Keratinocyte (primary cell): ENCODE measurements around the gene IL32. TPM values are rescaled to one million over a fixed set of nuclear protein-coding genes. Genes with fewer than 3 reads are reported as not detected.

Source experiments
- DNase-seq: peaks from one replicate; pipeline ENCODE4 v3.0.0-alpha.2; 2011; ENCODE audit warnings: low read depth, missing footprints, low spot score
- FAIRE-seq: peaks from 2 replicates; lab custom pipeline; 2011; peaks lifted over from hg19 to GRCh38; lab: Jason Lieb, UNC
- H2AFZ ChIP-seq: 2 replicates; pipeline ENCODE4 v1.6.0; 2012; ENCODE audit warnings: low read length, control low read depth, inconsistent platforms; ENCODE audit not compliant: control insufficient read depth
- H3K27ac ChIP-seq: 2 replicates; pipeline ENCODE4 v1.5.1; 2011; ENCODE audit warnings: low read length; ENCODE audit not compliant: control insufficient read depth, insufficient read depth
- H3K27me3 ChIP-seq: 3 replicates; pipeline ENCODE4 v1.6.0; 2011; ENCODE audit warnings: low read length; ENCODE audit not compliant: control insufficient read depth, insufficient read depth; ENCODE audit errors: extremely low read depth
- H3K36me3 ChIP-seq, 2 experiments: 2 replicates in 1 of 2; 3 replicates in 1 of 2; pipeline ENCODE4 v1.5.1; 2011; ENCODE audit warnings: low read length in 2 of 2, mild to moderate bottlenecking in 1 of 2; ENCODE audit not compliant: control insufficient read depth in 2 of 2, insufficient read depth in 2 of 2; ENCODE audit errors: extremely low read depth in 1 of 2
- H3K4me1 ChIP-seq: 3 replicates; pipeline ENCODE4 v1.5.1; 2011; ENCODE audit warnings: low read length; ENCODE audit not compliant: control insufficient read depth, insufficient read depth; ENCODE audit errors: extremely low read depth
- H3K4me2 ChIP-seq: 3 replicates; pipeline ENCODE4 v1.6.0; 2011; ENCODE audit warnings: low read depth, low read length; ENCODE audit not compliant: control insufficient read depth, insufficient read depth; ENCODE audit errors: extremely low read depth
- H3K4me3 ChIP-seq, 3 experiments: fragments of 200-600 bp in 1 of 3; sonication (generic) in 1 of 3; 2 replicates in 2 of 3; 3 replicates in 1 of 3; pipeline ENCODE4 v1.5.1; 2011 to 2016; ENCODE audit warnings: low read length in 3 of 3, mild to moderate bottlenecking in 3 of 3, control low read depth in 2 of 3, inconsistent platforms in 1 of 3, low read depth in 1 of 3, mixed read lengths in 1 of 3, mixed run types in 1 of 3, moderate library complexity in 1 of 3; ENCODE audit not compliant: control insufficient read depth in 2 of 3, insufficient read depth in 2 of 3; ENCODE audit errors: extremely low read depth in 1 of 3
- H3K79me2 ChIP-seq: 2 replicates; pipeline ENCODE4 v1.6.0; 2012; ENCODE audit warnings: low read length; ENCODE audit not compliant: control insufficient read depth, insufficient read depth
- H3K9ac ChIP-seq: 3 replicates; pipeline ENCODE4 v1.6.0; 2011; ENCODE audit warnings: low read length; ENCODE audit not compliant: control insufficient read depth, insufficient read depth; ENCODE audit errors: extremely low read depth
- H3K9me1 ChIP-seq: 3 replicates; pipeline ENCODE4 v1.6.0; 2011; ENCODE audit warnings: low read length; ENCODE audit not compliant: control insufficient read depth, insufficient read depth; ENCODE audit errors: extremely low read depth
- H3K9me3 ChIP-seq: 2 replicates; pipeline ENCODE4 v1.5.1; 2012; ENCODE audit warnings: low read depth, low read length; ENCODE audit not compliant: control insufficient read depth
- H4K20me1 ChIP-seq: 3 replicates; pipeline ENCODE4 v1.6.0; 2011; ENCODE audit warnings: low read length; ENCODE audit not compliant: control insufficient read depth, insufficient read depth; ENCODE audit errors: extremely low read depth
- EZH2 ChIP-seq: IDR thresholded peaks from one replicate; pipeline ENCODE4 v1.6.1; 2012; ENCODE audit warnings: inconsistent platforms, mild to moderate bottlenecking, low read length, moderate library complexity
- dilution Hi-C: fragments of 300-500 bp; cut with MboI; formaldehyde crosslinking; loops from one replicate; pipeline ENCODE4 v1.7.0; 2020; ENCODE audit warnings: low sequenced_read_pairs; ENCODE audit not compliant: extremely low pct_ligation_motif_present
- polyA plus RNA-seq, 5 experiments: library from polyadenylated mRNA; depleted of rRNA in 3 of 5; stranded (reverse) in 3 of 5; stranded (forward) in 1 of 5; unstranded in 1 of 5; fragments of >200 nt; gene quantifications; 1 replicate in 1 of 5; 2 replicates in 3 of 5; 3 replicates in 1 of 5; pipeline versions ENCODE4 v1.2.1 to v1.2.3, GENCODE V29; 2011 to 2012; ENCODE audit warnings: missing spikeins in 2 of 5, low read depth in 1 of 5, low replicate concordance in 1 of 5
- TF ChIP-seq, protein P1 (sequence below), 3 experiments: IDR thresholded peaks in 1 of 3; conservative IDR thresholded peaks in 1 of 3; optimal IDR thresholded peaks in 1 of 3; 2 replicates in 2 of 3; 3 replicates in 1 of 3; pipeline versions ENCODE3 to v1.5.1; 2011; ENCODE audit warnings: low read length in 3 of 3, mild to moderate bottlenecking in 3 of 3, moderate library complexity in 2 of 3, control low read depth in 1 of 3, inconsistent platforms in 1 of 3; ENCODE audit not compliant: insufficient read depth in 2 of 3; ENCODE audit errors: extremely low read depth in 1 of 3

IL32 gene
- polyA plus RNA-seq, 1 donor (not counting 4 experiments of a cell fraction or from before 2014, with no cell fraction given), result 0.28 TPM

DNA sequence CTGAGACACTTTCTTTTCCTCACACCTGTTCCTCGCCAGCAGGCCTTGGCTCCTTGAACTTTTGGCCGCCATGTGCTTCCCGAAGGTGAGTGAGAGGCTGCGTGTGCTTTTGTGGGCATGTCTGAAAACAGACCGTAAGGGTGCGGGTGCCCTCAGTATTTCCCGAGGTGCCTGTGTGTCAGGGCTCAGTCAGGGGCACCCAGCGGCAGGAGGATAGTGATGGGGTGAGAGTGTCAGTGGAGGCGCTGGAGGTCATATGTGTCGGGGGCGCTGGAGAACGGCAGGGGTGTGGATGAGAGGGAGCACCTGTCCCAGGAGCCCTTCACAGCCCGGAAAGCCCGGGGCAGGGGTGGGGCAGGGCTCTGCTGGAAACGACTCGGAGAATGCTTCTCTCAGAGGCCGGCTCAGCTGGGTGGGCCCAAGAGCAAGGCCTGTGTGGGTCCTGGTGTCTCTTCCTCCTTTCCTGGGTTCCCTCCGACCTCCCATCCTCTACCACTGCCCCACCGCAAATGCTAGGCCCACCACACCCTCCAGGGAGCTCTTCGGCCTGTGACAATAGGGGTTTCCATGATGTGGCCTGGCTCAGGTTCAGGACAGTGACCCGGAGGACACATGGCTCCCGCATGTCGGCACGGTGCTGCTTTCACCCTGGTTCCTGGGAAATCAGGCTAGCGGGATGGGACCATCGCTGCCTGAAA, 451 bp downstream of the IL32 start:
- H3K4me2 ChIP-seq, result no peak overlapping the region
- no peak overlapping the region for H3K9ac ChIP-seq
- H3K27ac ChIP-seq, result no peak overlapping the region
- no peaks in the 10 kb centered on the region for H3K9me1 ChIP-seq
- dilution Hi-C loops, result no loop called here
- peaks cover 5% of the 10 kb centered on the region for H3K4me1 ChIP-seq
- FAIRE-seq (no peak), DNase-seq (no peak)
- no peaks in the 10 kb centered on the region for H3K36me3 ChIP-seq
- no peaks in the 10 kb centered on the region for H3K9me3 ChIP-seq
- peak overlapping the region in 1 of 3 experiments; percentile 2 for H3K4me3 ChIP-seq
- TF ChIP-seq EZH2, result no peak
- TF ChIP-seq, protein P1, sequence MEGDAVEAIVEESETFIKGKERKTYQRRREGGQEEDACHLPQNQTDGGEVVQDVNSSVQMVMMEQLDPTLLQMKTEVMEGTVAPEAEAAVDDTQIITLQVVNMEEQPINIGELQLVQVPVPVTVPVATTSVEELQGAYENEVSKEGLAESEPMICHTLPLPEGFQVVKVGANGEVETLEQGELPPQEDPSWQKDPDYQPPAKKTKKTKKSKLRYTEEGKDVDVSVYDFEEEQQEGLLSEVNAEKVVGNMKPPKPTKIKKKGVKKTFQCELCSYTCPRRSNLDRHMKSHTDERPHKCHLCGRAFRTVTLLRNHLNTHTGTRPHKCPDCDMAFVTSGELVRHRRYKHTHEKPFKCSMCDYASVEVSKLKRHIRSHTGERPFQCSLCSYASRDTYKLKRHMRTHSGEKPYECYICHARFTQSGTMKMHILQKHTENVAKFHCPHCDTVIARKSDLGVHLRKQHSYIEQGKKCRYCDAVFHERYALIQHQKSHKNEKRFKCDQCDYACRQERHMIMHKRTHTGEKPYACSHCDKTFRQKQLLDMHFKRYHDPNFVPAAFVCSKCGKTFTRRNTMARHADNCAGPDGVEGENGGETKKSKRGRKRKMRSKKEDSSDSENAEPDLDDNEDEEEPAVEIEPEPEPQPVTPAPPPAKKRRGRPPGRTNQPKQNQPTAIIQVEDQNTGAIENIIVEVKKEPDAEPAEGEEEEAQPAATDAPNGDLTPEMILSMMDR (optimal IDR thresholded peaks at IDR 0.05 in 1 of 3, IDR thresholded peaks at IDR 0.05 in 1 of 3, conservative IDR thresholded peaks at IDR 0.05 in 1 of 3; ENCODE audit: extremely low read depth in 1 of 3, insufficient read depth in 2 of 3, low read length in 3 of 3), result no peak
- no peaks in the 10 kb centered on the region for H4K20me1 ChIP-seq
- H3K79me2 ChIP-seq, result no peaks in the 10 kb centered on the region
- H3K27me3 ChIP-seq, result no peaks in the 10 kb centered on the region
- H2AFZ ChIP-seq, result no peak overlapping the region

DNA sequence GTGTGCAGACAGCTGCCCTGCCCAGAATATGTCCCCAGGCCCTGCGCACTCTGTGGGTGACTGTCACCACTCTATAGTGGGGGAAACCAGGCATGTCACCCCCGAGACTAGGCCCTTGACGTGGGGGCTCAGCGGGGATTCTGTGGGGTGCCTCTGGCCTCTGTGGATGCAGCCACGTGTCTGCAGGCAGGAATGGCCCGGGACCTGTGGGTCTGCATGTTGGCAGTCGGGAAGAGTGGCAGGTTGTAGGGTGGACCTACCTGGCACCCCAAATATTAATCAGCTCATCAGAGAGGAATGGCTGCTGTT, 954 bp downstream of the IL32 start:
- no peak overlapping the region for H3K27ac ChIP-seq
- H3K79me2 ChIP-seq, result no peaks in the 10 kb centered on the region
- dilution Hi-C loops, result no loop called here
- DNase-seq, result no peak
- no peak overlapping the region for H3K4me3 ChIP-seq
- H4K20me1 ChIP-seq, result no peaks in the 10 kb centered on the region
- no peaks in the 10 kb centered on the region for H3K27me3 ChIP-seq
- H3K9ac ChIP-seq, result no peak overlapping the region
- no peak for FAIRE-seq
- H3K4me2 ChIP-seq, result no peak overlapping the region
- no peaks in the 10 kb centered on the region for H3K9me3 ChIP-seq
- TF ChIP-seq EZH2, result no peak
- TF ChIP-seq, protein P1 (optimal IDR thresholded peaks at IDR 0.05 in 1 of 3, IDR thresholded peaks at IDR 0.05 in 1 of 3, conservative IDR thresholded peaks at IDR 0.05 in 1 of 3; ENCODE audit: extremely low read depth in 1 of 3, insufficient read depth in 2 of 3, low read length in 3 of 3), result no peak
- no peaks in the 10 kb centered on the region for H3K36me3 ChIP-seq
- H2AFZ ChIP-seq, result no peak overlapping the region
- H3K9me1 ChIP-seq, result no peaks in the 10 kb centered on the region
- H3K4me1 ChIP-seq, result peaks cover 5% of the 10 kb centered on the region
